VCaP (cell line): Measurements from ENCODE around the gene WWOX.

ENCODE experiments used
- H3K27ac ChIP-seq: fragments of 450-650 bp; 2 replicates; pipeline ENCODE4 v1.5.1; 2017
- CTCF ChIP-seq: fragments of 450-650 bp; conservative IDR thresholded peaks from 2 replicates; pipeline ENCODE4 v1.5.1; 2017; ENCODE audit warnings: mild to moderate bottlenecking, moderate library complexity

The WWOX gene

DNA sequence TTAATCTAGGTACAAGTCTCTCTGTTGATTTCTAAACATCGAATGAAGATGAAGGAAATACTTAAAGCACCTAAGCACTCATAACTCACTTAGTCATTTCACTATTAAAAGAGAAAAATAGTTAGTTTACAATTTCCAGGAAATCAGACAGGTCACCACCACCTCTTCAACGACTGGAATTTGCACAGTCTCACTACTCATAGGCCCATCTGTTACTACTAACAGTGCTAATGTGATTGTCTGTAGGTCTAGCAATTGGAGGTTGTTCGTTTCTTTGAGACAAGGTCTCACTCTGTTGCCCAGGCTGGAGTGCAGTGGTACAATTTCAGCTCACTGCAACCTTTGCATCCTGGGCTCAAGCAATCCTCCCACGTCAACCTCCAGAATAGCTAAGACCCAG, 1056.5 kb downstream of the WWOX start:
- H3K27ac ChIP-seq, result no peak overlapping the region
- TF ChIP-seq CTCF, result no peak

- H3K27ac ChIP-seq, result no peak overlapping the region
- no peak for TF ChIP-seq CTCF
Measured at GRCh38 chr16:79156761-79157160, 1057.3 kb downstream of the WWOX start.

DNA sequence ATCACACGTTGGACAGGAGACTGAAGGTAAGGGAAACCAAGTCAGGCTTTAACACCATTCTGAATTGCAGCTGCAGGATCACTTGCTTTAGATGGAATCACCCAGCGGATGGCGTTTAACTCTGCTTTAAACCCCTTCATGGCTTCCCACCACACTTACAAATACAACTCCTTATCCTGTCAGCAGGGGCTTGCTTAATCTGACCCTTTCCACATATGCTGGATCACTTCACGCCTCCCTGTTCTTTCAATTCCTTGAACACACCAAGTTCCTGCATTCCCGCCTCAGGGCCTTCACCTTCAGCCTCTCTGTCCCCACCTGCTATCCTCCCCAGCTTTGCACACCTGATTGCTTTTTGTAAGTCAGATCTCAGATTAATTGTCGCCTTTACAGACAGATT, 1058.9 kb downstream of the WWOX start:
- no peak for TF ChIP-seq CTCF

GRCh38 chr16:79159261-79160049, 1060.0 kb downstream of the WWOX start:
- no peak for TF ChIP-seq CTCF
- H3K27ac ChIP-seq, result no peak overlapping the region

More for the DNA sequence above, 1058.9 kb downstream of the WWOX start:
- no peak overlapping the region for H3K27ac ChIP-seq

- peak overlapping the region; percentile 16; the same call in 1 of the 2 replicates for H3K27ac ChIP-seq
Measured at GRCh38 chr16:79162977-79163376, 1063.5 kb downstream of the WWOX start.

GRCh38 chr16:79163691-79164387, 1064.4 kb downstream of the WWOX start:
- no peak for TF ChIP-seq CTCF

More at GRCh38 chr16:79162977-79163376, 1063.5 kb downstream of the WWOX start:
- no peak for TF ChIP-seq CTCF

GRCh38 chr16:79164388-79164995, 1065.0 kb downstream of the WWOX start:
- no peak for TF ChIP-seq CTCF
- no peak overlapping the region for H3K27ac ChIP-seq

More at GRCh38 chr16:79163691-79164387, 1064.4 kb downstream of the WWOX start:
- H3K27ac ChIP-seq, result no peak overlapping the region
